MCF 10A (cell line): ENCODE data around the gene NDUFV1. TPM values are rescaled to one million over a fixed set of nuclear protein-coding genes. Genes with fewer than 3 reads are reported as not detected.
"Not testable (repeated sequence)": the region's sequence is repeated elsewhere in the genome, so short reads cannot be mapped to it uniquely, and the experiment has no call there.

Experiments used
- BruUV-seq: library from RNA; stranded (reverse); fragments of 400-500 nt; replicated peaks from 2 replicates; lab custom pipeline; 2021; lab: Mats Ljungman, UMichigan
- CTCF ChIA-PET: fragments of 300-600 bp; sonication (Branson Sonifier 250); formaldehyde crosslinking; extraction: SDS; loops from one replicate; lab custom pipeline; 2021; ENCODE audit warnings: antibody characterized with exemption, inconsistent platforms; lab: Yijun Ruan, JAX
- POLR2A ChIA-PET: fragments of 300-600, 350-650 bp; sonication (Branson Sonifier 250); formaldehyde crosslinking; extraction: SDS; loops from one replicate; lab custom pipeline; 2020; ENCODE audit warnings: antibody characterized with exemption, inconsistent platforms; lab: Yijun Ruan, JAX
- DNase-seq: peaks from one replicate; pipeline ENCODE4 v3.0.0-alpha.2; 2018; ENCODE audit not compliant: unreplicated experiment
- H3K27ac Mint-ChIP-seq: one replicate; pipeline ENCODE4 v1.8.0; 2022; ENCODE audit warnings: mild to moderate bottlenecking, low read depth, mixed read lengths; ENCODE audit not compliant: unreplicated experiment
- H3K27me3 Mint-ChIP-seq: one replicate; pipeline ENCODE4 v1.8.0; 2022; ENCODE audit warnings: mixed read lengths; ENCODE audit not compliant: insufficient read depth, unreplicated experiment
- H3K36me3 Mint-ChIP-seq: one replicate; pipeline ENCODE4 v1.8.0; 2022; ENCODE audit warnings: mild to moderate bottlenecking, moderate library complexity, mixed read lengths; ENCODE audit not compliant: insufficient read depth, unreplicated experiment
- H3K4me1 Mint-ChIP-seq: one replicate; pipeline ENCODE4 v1.8.0; 2022; ENCODE audit warnings: mixed read lengths; ENCODE audit not compliant: insufficient read depth, unreplicated experiment
- H3K4me3 Mint-ChIP-seq: one replicate; pipeline ENCODE4 v1.8.0; 2022; ENCODE audit warnings: mild to moderate bottlenecking, moderate library complexity, mixed read lengths; ENCODE audit not compliant: unreplicated experiment
- H3K9me3 Mint-ChIP-seq: one replicate; pipeline ENCODE4 v1.8.0; 2022; ENCODE audit warnings: mixed read lengths; ENCODE audit not compliant: unreplicated experiment
- CTCF ChIP-seq: fragments of 200-600 bp; IDR thresholded peaks from one replicate; pipeline ENCODE4 v1.8.0; 2022; ENCODE audit warnings: antibody characterized with exemption, mild to moderate bottlenecking; ENCODE audit not compliant: unreplicated experiment
- intact Hi-C: fragments of 100-400 bp; cut with micrococcal nuclease; formaldehyde crosslinking; loops from 2 replicates; pipeline ENCODE4 v1.14.1; 2022
- total RNA-seq: library from RNA; stranded (reverse); gene quantifications from 2 replicates; pipeline ENCODE4 v1.2.3, GENCODE V29; 2022

Gene NDUFV1
- total RNA-seq, 1 experiment from 2014 or later: 223 TPM

GRCh38 chr11:67585911-67586310 is 20.8 kb upstream of the NDUFV1 start:
- Mint-ChIP-seq H3K36me3 (peaks cover 70% of the 10 kb centered on the region), H3K27ac (peak overlapping the region; percentile 96), H3K4me1 (peaks cover 38% of the 10 kb centered on the region), H3K9me3 (no peaks in the 10 kb centered on the region), H3K4me3 (peak overlapping the region; percentile 84), H3K27me3 (peaks cover under 1% of the 10 kb centered on the region)
- ChIA-PET POLR2A (interaction anchor here (0.6 to 4.4 kb wide), 4 partner anchors 8 to 28 kb away, joined by 3 to 70 read pairs (median 4); no protein-coding TSS in a partner anchor), CTCF (interaction anchor here (0.6 to 5.2 kb wide), 2 partner anchors 13 to 241 kb away, joined by 4 to 34 read pairs; no protein-coding TSS in a partner anchor)
- DNase-seq: no peak
- intact Hi-C loops: no loop called here
- no peak for TF ChIP-seq CTCF
- BruUV-seq: no TSS peak

GRCh38 chr11:67586568-67587250 is 20.0 kb upstream of the NDUFV1 start:
- POLR2A ChIA-PET: interaction anchor here (1.3 to 1.5 kb wide), 2 partner anchors 8 to 22 kb away, joined by 3 to 4 read pairs; no protein-coding TSS in a partner anchor
- no peak for TF ChIP-seq CTCF
- DNase-seq: no peak
- no TSS peak for BruUV-seq
- CTCF ChIA-PET: interaction anchor here (5.2 kb wide), 1 partner anchor 14 kb away, joined by 34 read pairs; no protein-coding TSS in a partner anchor
- H3K27me3 Mint-ChIP-seq: no peaks in the 10 kb centered on the region
- H3K9me3 Mint-ChIP-seq: no peaks in the 10 kb centered on the region
- H3K27ac Mint-ChIP-seq: peak overlapping the region; percentile 34
- H3K4me3 Mint-ChIP-seq: peak overlapping the region; percentile 84
- peaks cover 38% of the 10 kb centered on the region for H3K4me1 Mint-ChIP-seq
- H3K36me3 Mint-ChIP-seq: peaks cover 70% of the 10 kb centered on the region
- intact Hi-C loops: no loop called here

- peaks cover 62% of the 10 kb centered on the region for H3K36me3 Mint-ChIP-seq
- BruUV-seq: no TSS peak
- ChIA-PET CTCF (no interaction called here), POLR2A (no interaction called here)
- no peak for DNase-seq
- intact Hi-C loops: no loop called here
- no peak overlapping the region for H3K4me3 Mint-ChIP-seq
- peaks cover 29% of the 10 kb centered on the region for H3K4me1 Mint-ChIP-seq
- no peak for TF ChIP-seq CTCF
- no peaks in the 10 kb centered on the region for H3K9me3 Mint-ChIP-seq
- H3K27ac Mint-ChIP-seq: no peak overlapping the region
- no peaks in the 10 kb centered on the region for H3K27me3 Mint-ChIP-seq
Measured at GRCh38 chr11:67588136-67588503, 18.6 kb upstream of the NDUFV1 start.

- BruUV-seq, H3K27me3 Mint-ChIP-seq, H3K9me3 Mint-ChIP-seq, intact Hi-C loops, DNase-seq, CTCF ChIA-PET, H3K27ac Mint-ChIP-seq, H3K4me3 Mint-ChIP-seq, POLR2A ChIA-PET: not testable (repeated sequence)
- Mint-ChIP-seq H3K36me3 (peaks cover 56% of the 10 kb centered on the region), H3K4me1 (peaks cover 27% of the 10 kb centered on the region)
Measured at GRCh38 chr11:67588899-67589415, 17.8 kb upstream of the NDUFV1 start.
